Embryonic facial prominence (tissue), 1 donor: ENCODE data around the gene ESRRA.
A peak's percentile ranks its signal among the peaks of the same experiment; 100 is the strongest.

Experiments used
- DNase-seq: peaks from one replicate; pipeline ENCODE4 v3.0.0-alpha.2; 2016; ENCODE audit errors: extremely low spot score

ESRRA gene

GRCh38 chr11:64331569-64332371 is 26.4 kb downstream of the ESRRA start:
- no peak for DNase-seq

GRCh38 chr11:64333556-64333955 is 28.2 kb downstream of the ESRRA start:
- DNase-seq = no peak

- DNase-seq = no peak
Measured at GRCh38 chr11:64334764-64335735, 29.7 kb downstream of the ESRRA start.

GRCh38 chr11:64337538-64338249 is 32.4 kb downstream of the ESRRA start:
- no peak for DNase-seq

- DNase-seq = no peak
Measured at GRCh38 chr11:64338716-64339115, 33.4 kb downstream of the ESRRA start.

GRCh38 chr11:64339286-64339685 is 34.0 kb downstream of the ESRRA start:
- no peak for DNase-seq

GRCh38 chr11:64339754-64340408 is 34.6 kb downstream of the ESRRA start, which contains the start of gene CCDC88B:
TSS of gene CCDC88B (plus strand) at chr11:64340204. CDS start at chr11:64340267, 63 bp downstream.
- DNase-seq = no peak

- DNase-seq = no peak
Measured at GRCh38 chr11:64340671-64341335, 35.5 kb downstream of the ESRRA start.

GRCh38 chr11:64341429-64341828 is 36.1 kb downstream of the ESRRA start:
- DNase-seq = no peak

GRCh38 chr11:64341851-64342791 is 36.8 kb downstream of the ESRRA start:
- peak; percentile 38 for DNase-seq

- DNase-seq = no peak
Measured at GRCh38 chr11:64342869-64343745, 37.8 kb downstream of the ESRRA start.

- DNase-seq = no peak
Measured at GRCh38 chr11:64343767-64344559, 38.6 kb downstream of the ESRRA start.

- DNase-seq = no peak
Measured at GRCh38 chr11:64344787-64345186, 39.5 kb downstream of the ESRRA start.

GRCh38 chr11:64347193-64347867 is 42.0 kb downstream of the ESRRA start:
- DNase-seq = no peak

- no peak for DNase-seq
Measured at GRCh38 chr11:64348383-64349024, 43.2 kb downstream of the ESRRA start.

GRCh38 chr11:64349025-64349387 is 43.7 kb downstream of the ESRRA start:
- DNase-seq = no peak

- DNase-seq = no peak
Measured at GRCh38 chr11:64349404-64349803, 44.1 kb downstream of the ESRRA start.
